ENCODE data around the gene MAN2A1.
"Not testable (repeated sequence)": the region's sequence is repeated elsewhere in the genome, so short reads cannot be mapped to it uniquely, and the experiment has no call there.

The MAN2A1 gene

GRCh38 chr5:109873687-109874086 lies 184.0 kb downstream of the MAN2A1 start:
- DNase-seq (ENCODE audit: low spot score) = no peak

GRCh38 chr5:109874108-109874507 lies 184.4 kb downstream of the MAN2A1 start:
- no peak for DNase-seq (ENCODE audit: low spot score)

- no peak for DNase-seq (ENCODE audit: low spot score)
These were observed 186.5 kb downstream of the MAN2A1 start for GRCh38 chr5:109876030-109876725.

GRCh38 chr5:109876941-109877669 lies 187.4 kb downstream of the MAN2A1 start:
- DNase-seq (ENCODE audit: low spot score) = no peak

- DNase-seq (ENCODE audit: low spot score) = no peak
These were observed 187.9 kb downstream of the MAN2A1 start for GRCh38 chr5:109877670-109878045.

GRCh38 chr5:109878887-109879286 lies 189.2 kb downstream of the MAN2A1 start:
- no peak for DNase-seq (ENCODE audit: low spot score)

GRCh38 chr5:109880907-109881685 lies 191.4 kb downstream of the MAN2A1 start:
- DNase-seq (ENCODE audit: low spot score) = no peak

- DNase-seq (ENCODE audit: low spot score) = no peak
These were observed 192.8 kb downstream of the MAN2A1 start for GRCh38 chr5:109882546-109882945.

GRCh38 chr5:109884676-109885075 lies 194.9 kb downstream of the MAN2A1 start:
- DNase-seq (ENCODE audit: low spot score) = no peak

GRCh38 chr5:109885205-109885604 lies 195.5 kb downstream of the MAN2A1 start:
- no peak for DNase-seq (ENCODE audit: low spot score)

- no peak for DNase-seq (ENCODE audit: low spot score)
These were observed 199.3 kb downstream of the MAN2A1 start for GRCh38 chr5:109888989-109889388.

GRCh38 chr5:109893271-109893670 lies 203.5 kb downstream of the MAN2A1 start:
- not testable (repeated sequence) for DNase-seq (ENCODE audit: low spot score)

GRCh38 chr5:109898269-109899162 lies 208.8 kb downstream of the MAN2A1 start:
- no peak for DNase-seq (ENCODE audit: low spot score)

GRCh38 chr5:109899163-109899535 lies 209.4 kb downstream of the MAN2A1 start:
- no peak for DNase-seq (ENCODE audit: low spot score)

GRCh38 chr5:109900461-109900860 lies 210.7 kb downstream of the MAN2A1 start:
- no peak for DNase-seq (ENCODE audit: low spot score)

- DNase-seq (ENCODE audit: low spot score) = no peak
These were observed 211.3 kb downstream of the MAN2A1 start for GRCh38 chr5:109900911-109901627.

- no peak for DNase-seq (ENCODE audit: low spot score)
These were observed 211.9 kb downstream of the MAN2A1 start for GRCh38 chr5:109901628-109901981.

- DNase-seq (ENCODE audit: low spot score) = no peak
These were observed 213.3 kb downstream of the MAN2A1 start for GRCh38 chr5:109903061-109903460.

- DNase-seq (ENCODE audit: low spot score) = no peak
These were observed 216.2 kb downstream of the MAN2A1 start for GRCh38 chr5:109905906-109906305.

- no peak for DNase-seq (ENCODE audit: low spot score)
These were observed 217.5 kb downstream of the MAN2A1 start for GRCh38 chr5:109907189-109907588.

- no peak for DNase-seq (ENCODE audit: low spot score)
These were observed 218.0 kb downstream of the MAN2A1 start for GRCh38 chr5:109907731-109908130.
